ENCODE results near the gene GPR68.

DNA sequence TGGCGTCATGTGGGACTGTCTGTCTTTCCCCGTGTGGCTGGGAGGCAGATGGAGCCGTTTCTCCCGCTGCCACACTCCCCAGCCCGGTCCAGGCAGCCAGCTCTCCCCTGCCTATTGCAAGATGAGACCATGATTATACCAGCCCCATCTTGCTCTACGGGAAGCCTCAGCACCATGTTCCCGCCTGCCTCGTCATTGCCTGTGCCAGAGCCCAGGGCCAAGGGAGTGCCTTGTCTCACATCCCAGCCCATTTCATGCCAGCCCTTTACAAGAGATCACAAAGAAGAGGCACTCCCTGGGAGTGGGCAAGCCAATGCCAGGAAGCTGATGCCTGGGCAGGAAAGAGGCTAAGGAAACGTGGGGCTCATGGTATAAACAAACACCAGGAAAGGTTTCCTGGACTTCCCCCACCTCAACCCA lies 23.9 kb downstream of the GPR68 start:
- no peak for TF ChIP-seq EZH2phosphoT487 (IDR thresholded peaks at IDR 0.05; ENCODE audit: borderline replicate concordance, low read length)
- TF ChIP-seq, protein P1, sequence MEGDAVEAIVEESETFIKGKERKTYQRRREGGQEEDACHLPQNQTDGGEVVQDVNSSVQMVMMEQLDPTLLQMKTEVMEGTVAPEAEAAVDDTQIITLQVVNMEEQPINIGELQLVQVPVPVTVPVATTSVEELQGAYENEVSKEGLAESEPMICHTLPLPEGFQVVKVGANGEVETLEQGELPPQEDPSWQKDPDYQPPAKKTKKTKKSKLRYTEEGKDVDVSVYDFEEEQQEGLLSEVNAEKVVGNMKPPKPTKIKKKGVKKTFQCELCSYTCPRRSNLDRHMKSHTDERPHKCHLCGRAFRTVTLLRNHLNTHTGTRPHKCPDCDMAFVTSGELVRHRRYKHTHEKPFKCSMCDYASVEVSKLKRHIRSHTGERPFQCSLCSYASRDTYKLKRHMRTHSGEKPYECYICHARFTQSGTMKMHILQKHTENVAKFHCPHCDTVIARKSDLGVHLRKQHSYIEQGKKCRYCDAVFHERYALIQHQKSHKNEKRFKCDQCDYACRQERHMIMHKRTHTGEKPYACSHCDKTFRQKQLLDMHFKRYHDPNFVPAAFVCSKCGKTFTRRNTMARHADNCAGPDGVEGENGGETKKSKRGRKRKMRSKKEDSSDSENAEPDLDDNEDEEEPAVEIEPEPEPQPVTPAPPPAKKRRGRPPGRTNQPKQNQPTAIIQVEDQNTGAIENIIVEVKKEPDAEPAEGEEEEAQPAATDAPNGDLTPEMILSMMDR (IDR thresholded peaks at IDR 0.05; ENCODE audit: low read depth, low read length, poor library complexity, severe bottlenecking) = no peak
